HG03469 (cell line): ENCODE results near the gene LAMP1.
"Not testable (repeated sequence)": the region's sequence is repeated elsewhere in the genome, so short reads cannot be mapped to it uniquely, and the experiment has no call there.

Source experiments
- ATAC-seq: cut with Tn5 transposase; IDR thresholded peaks from one replicate; pipeline ENCODE4 v1.9.1; 2021; ENCODE audit warnings: mild to moderate bottlenecking, moderate library complexity, moderate number of reproducible peaks; ENCODE audit not compliant: unreplicated experiment

Gene LAMP1

GRCh38 chr13:113353254-113353653 is 56.2 kb downstream of the LAMP1 start:
- no peak for ATAC-seq

DNA sequence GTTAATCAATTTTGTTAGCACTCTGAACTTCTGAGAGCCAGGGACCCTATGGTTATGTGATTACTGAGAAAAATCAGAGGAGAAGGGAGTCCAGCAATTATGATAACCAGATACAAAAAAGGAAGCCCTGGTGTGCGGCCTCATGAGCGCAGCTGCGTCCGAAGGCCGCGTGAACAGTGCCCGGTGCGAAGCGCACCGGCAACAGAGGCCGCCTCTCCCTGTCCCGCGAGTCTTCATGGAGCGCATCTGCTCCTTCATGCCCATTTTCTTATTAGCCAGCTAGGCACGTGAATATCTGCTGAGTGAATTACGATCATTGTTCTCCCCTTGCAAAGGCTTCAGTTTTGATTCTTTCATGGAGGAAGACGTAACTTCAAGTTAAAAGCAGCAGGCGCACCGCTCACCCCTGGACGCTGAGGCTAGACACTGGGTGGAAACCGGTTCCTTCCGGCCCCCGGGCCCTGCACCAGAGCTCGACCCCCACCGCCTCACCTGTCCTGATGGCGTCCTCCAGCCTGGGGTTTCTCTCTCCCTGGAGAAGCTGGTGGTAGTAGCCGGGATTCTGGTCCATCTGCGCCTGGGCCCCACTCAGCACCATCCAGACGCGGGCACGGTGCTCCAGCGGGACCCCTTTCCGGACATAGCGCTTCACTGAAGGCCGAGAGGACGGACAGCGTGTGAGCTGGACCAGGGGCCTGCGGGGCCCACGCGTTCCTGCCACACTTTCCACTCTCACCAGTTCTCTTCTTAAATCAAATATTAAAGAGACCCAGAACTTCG is 58.0 kb downstream of the LAMP1 start:
- ATAC-seq, result no peak

GRCh38 chr13:113355621-113356020 is 58.6 kb downstream of the LAMP1 start:
- no peak for ATAC-seq

DNA sequence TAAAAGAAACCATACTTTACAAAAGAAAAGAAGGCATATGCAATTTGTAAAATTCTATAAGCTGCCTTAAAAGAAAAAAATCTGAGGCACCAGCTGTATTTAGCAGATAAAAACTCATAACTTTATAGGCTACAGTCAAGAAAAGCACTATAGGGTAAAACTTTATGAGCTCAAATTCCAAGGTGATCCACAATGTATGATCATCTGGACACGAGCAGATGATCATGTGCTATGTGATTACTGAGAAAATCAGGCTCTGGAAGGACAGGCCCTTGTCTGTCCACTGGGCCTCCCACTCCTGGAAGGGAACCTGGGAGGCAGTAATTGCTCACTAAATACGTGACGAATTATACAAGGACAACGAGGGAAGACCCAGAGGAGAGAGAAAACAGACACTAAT is 59.6 kb downstream of the LAMP1 start:
- no peak for ATAC-seq

- ATAC-seq, result no peak
Measured at GRCh38 chr13:113357529-113357928, 60.5 kb downstream of the LAMP1 start.

DNA sequence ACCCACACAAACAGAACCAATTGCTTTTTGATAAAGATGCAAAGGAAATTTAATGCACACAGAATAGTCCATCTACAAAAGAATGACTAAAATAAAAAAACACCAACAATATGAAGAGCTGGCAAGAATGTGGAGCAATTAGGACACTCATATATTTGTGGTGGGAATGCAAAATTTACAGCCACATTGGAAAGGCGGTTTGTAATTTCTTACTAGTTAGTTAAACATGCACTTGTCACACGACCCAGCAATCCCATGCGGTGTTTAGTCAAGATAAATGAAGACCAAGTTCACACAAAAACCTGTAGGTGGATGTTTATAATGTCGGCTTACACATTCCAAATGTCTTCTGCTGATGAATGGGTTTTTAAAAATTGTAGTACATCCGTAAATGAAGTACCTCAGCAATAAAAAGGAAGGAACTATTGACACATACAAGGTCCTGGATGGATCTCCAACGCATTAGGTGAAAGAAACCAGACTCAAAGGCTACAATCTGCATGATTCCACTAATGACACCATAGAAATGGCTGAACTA is 61.7 kb downstream of the LAMP1 start:
- ATAC-seq, result no peak

- no peak for ATAC-seq
Measured at GRCh38 chr13:113359571-113359970, 62.5 kb downstream of the LAMP1 start.

DNA sequence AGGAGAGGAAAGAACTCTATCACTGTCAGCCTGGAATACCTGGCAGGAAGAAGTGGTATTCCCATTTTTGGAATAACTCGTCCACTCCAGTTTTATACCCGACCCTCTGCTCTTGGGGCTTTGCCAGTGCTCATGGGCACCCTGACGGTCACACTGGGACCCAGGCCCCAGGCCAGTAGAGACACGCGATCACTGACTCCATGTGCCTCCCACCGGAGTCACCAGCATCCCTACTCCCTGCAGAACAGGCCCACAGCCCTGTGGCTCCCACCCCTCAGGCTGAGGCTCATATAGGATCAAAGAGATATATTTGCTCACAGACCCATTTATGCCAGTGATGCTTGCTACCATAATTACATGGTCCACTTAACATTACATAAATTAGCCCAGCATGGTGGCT is 63.4 kb downstream of the LAMP1 start:
- no peak for ATAC-seq

GRCh38 chr13:113361406-113361805 is 64.4 kb downstream of the LAMP1 start:
- ATAC-seq, result no peak

DNA sequence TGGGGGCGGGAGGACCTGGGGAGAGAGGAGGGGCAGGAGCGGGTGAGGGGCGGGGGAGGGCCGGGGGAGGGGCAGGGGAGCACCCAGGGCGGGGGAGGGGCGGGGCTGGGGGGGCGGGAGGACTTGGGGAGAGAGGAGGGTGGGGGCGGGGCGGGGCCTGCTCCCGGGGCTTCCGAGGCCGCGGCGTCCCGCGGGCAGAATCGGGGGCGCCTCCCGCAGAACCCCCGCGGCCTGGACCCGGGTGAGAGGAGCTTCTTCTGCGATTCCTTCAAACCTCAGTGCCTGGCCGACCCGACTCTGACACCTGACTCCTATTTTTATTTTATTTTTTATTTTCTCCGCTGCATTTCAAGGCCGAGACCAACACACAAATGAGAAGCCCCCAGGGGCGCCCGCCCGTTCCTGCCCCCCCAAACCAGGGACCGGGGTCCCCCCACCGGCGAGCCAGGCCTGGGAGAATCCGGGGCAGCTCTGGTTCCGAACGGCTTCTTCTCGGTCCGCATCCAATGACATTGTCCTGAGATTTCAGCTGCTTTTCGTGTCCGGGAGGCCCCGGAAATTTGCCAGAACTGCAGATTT is 67.4 kb downstream of the LAMP1 start:
- no peak for ATAC-seq

GRCh38 chr13:113364901-113365582 is 68.0 kb downstream of the LAMP1 start:
- ATAC-seq, result no peak

DNA sequence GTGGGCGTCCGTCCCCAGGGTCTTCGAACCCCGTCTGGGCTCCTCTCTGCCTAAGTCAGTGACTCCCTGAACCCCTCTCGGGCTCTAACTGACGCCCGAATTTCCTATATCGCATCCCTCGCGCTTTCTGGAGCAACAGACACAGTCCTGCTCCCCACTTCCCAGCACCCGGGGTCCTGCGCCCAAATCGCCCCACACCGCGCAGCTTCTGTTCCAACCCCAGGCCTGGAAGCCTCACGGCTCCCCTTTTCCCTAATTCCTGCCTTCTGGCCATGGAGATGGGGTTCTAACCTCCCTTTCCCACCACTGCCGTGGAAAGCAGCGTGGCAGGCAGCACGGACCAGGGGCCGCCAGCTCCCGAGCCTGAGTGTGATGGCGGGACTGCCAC is 68.5 kb downstream of the LAMP1 start:
- ATAC-seq, result no peak

- no peak for ATAC-seq
Measured at GRCh38 chr13:113365971-113366588, 69.0 kb downstream of the LAMP1 start.

DNA sequence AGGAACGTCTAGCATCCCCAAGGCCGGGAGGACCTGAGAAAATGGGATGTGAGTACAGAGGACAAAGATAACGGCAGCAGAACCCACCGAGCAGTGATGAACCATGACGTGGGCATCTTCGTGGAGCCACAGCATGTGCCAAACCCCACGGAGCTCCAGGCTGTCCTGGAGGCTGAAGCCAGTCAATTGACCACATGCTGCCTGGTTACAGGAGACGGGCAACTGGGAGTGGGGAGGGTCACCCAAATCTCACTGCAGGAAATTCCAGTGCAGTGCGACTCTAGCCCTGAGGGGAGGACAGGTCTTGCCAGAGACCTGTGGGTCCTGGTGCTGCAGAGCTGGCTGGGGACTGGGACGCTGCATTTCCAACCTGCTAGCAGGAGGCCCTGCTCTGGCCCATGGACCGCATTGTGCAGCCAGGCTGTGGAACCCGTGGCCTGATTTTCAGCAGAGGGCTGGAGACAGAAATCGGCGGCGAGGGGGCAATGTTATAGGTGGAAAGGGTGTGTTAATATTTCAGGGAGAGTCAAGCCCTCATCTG is 70.1 kb downstream of the LAMP1 start:
- ATAC-seq, result no peak

- ATAC-seq, result no peak
Measured at GRCh38 chr13:113367771-113368170, 70.7 kb downstream of the LAMP1 start.

DNA sequence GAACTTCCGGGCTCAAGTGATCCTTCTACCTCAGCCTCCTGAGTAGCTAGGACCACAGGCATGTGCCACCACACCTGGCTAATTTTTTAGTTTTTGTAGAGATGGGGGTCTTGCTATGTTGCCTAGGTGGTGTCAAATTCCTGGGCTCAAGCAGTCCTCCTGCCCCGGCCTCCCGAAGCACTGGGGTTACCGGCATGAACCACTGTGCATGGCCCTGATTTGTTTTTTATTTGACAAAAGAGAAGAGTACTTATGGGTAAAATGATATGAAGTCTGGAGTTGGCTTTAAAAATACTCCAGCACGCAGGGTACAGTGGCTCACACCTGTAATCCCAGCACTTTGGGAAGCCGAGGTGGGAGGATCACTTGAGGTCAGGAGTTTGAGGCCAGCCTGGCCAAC is 71.3 kb downstream of the LAMP1 start:
- not testable (repeated sequence) for ATAC-seq

DNA sequence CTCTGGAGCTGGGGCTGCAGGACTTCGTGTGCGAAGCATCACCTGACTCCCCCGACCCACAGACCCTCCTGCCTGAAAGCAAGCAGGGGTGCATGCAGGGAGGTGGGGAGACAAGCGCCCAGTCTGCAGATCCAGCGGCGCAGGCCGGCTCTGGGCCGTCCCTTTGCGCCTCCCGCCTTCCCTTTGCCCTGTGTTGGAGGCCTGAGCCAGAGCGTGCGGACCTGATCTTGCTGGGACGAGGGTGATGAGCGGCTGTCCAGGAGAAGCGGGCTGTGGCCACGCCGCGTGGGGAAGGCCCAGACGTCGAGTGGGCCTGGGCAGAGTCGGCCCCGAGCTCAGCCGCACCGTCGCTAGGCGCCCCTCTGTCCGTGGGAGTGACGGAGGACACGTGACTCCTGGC is 72.2 kb downstream of the LAMP1 start:
- no peak for ATAC-seq

DNA sequence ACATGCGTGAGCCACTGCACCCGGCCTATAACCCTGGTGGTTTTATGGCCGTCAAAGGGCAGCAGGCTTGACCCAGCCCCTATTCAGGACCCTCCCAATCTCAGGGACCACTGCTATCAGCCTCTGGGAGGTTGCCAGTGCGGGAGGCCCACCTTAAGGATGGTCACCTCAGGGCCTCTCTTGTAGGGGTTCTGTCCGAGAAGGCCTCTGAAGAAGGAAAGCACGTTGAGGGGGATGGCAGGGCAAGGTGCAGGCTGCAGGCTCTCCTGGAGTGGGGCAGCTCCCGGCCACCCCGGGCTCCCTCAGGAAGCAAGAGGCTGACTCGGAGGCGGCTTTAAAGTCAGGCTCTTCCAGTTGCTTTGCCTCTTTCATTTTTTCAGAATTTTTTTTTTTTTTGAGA is 72.8 kb downstream of the LAMP1 start:
- no peak for ATAC-seq

DNA sequence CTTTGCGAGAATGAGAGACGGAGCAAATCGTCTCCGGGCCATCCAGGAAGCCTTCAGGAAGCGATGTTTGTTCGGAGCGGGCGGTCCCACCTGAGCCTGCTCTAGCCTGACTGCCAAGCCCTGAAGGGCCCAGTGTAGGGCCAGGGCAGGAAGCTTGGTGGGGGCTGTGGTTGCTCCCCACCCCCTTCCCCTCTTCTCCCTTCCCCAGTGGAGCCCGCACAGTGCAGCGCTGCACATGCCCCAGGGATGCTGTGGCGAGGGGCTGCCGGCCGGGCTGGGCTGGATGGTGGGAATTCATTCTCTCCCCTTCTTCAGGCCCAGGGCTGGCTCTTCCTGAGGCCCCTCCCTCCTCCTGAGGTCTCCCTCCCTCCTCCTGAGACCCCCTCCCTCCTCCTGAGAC is 74.0 kb downstream of the LAMP1 start:
- ATAC-seq, result no peak

DNA sequence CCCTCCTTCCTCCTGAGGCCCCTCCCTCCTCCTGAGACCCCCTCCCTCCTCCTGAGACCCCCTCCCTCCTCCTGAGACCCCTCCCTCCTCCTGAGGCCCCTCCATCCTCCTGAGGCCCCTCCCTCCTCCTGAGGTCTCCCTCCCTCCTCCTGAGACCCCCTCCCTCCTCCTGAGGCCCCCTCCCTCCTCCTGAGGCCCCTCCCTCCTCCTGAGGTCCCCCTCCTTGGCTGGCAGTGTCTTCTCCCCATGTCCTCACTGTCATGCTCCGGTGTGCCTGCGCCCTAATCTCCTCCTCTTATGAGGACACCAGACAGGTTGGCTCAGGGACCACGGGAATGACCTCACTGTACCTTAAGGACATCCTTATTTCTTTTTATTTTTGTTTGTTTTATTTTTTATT is 74.7 kb downstream of the LAMP1 start:
- not testable (repeated sequence) for ATAC-seq
